ENCODE results near the gene CAMK1D.

CAMK1D gene

DNA sequence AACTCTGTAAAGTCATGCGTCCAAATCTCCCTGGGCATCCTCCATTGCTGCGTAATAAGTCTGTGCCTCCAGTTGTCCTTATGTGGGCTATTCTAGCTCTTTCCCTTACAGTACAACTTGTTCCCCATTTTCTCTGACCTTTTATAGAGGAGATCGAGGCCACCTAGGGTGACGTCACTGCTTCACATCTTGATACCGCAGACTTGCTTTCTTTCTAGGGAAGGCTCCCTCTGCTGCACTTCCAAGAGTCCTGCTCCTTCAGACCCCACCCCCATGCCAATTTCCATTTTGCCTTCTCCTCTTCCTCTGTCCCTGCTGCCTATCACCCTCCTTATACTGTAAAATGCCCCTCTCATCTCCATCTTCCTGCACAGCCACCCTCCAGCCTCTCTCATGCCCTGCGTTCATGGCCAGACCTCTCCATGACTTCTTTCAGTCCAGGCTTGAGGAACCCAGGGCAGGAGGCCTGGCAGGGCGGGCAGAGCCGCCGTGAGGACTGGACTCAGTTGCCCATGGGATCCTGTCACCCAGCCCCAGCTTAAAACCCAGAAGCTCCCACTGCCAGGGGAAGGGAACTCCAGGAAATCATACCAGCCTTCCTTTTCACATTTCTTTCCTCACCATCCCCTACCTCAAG is 57.5 kb downstream of the CAMK1D start:
- Histone ChIP-seq H3K4me3 (no peak overlapping the region), H3K4me2 (no peak overlapping the region), H3K9ac (no peak overlapping the region), H3K27me3 (no peaks in the 10 kb centered on the region), H3K9me3 (replicated peaks in 1 of 11) (peaks cover 0 to 18% (median 9%) of the 10 kb centered on the region in 11 experiments; a peak in 10 of 22 replicates), H3K4me1 (peaks cover 0 to 20% (median 12%) of the 10 kb centered on the region in 10 experiments; a peak in 14 of 20 replicates), H4K20me1 (peaks cover 0 to 14% (median 0%) of the 10 kb centered on the region in 11 experiments; a peak in 7 of 22 replicates), H3K36me3 (peaks cover 2 to 28% (median 12%) of the 10 kb centered on the region in 11 experiments; a peak in 13 of 22 replicates), H3K27ac (no peak overlapping the region)
- TF ChIP-seq Cebpa-rat (IDR thresholded peaks at IDR 0.05), result no peak

DNA sequence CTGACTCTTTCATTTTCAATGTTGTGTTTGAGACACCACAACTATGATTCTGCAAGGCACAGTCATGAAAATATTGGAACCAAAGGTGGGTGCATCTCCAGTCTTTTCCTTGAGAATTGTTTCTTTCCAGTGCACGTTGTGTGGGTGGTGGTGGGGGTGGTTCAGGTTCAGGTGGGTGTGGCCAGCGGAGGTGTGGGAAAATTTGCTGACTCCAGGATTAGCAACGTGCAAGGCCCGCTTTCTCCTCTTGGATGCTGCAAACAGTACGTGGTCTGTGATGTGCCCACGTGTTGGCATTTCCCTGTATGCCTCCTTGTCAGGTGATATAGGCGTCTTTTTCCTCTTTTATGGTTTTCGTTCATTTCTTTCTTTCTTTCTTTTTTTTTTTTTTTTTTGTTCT is 59.1 kb downstream of the CAMK1D start:
- peaks cover 0 to 23% (median 12%) of the 10 kb centered on the region in 10 experiments; a peak in 14 of 20 replicates for H3K4me1 ChIP-seq
- H4K20me1 ChIP-seq, result no peaks in the 10 kb centered on the region
- no peak overlapping the region for H3K4me3 ChIP-seq
- peaks cover 0 to 31% (median 21%) of the 10 kb centered on the region in 11 experiments; a peak in 15 of 22 replicates for H3K9me3 ChIP-seq (replicated peaks in 1 of 11)
- no peak overlapping the region for H3K4me2 ChIP-seq
- H3K27ac ChIP-seq, result no peak overlapping the region
- no peak for TF ChIP-seq Cebpa-rat (IDR thresholded peaks at IDR 0.05)
- no peaks in the 10 kb centered on the region for H3K27me3 ChIP-seq
- H3K9ac ChIP-seq, result no peak overlapping the region
- peaks cover 0 to 26% (median 12%) of the 10 kb centered on the region in 11 experiments; a peak in 13 of 22 replicates for H3K36me3 ChIP-seq

DNA sequence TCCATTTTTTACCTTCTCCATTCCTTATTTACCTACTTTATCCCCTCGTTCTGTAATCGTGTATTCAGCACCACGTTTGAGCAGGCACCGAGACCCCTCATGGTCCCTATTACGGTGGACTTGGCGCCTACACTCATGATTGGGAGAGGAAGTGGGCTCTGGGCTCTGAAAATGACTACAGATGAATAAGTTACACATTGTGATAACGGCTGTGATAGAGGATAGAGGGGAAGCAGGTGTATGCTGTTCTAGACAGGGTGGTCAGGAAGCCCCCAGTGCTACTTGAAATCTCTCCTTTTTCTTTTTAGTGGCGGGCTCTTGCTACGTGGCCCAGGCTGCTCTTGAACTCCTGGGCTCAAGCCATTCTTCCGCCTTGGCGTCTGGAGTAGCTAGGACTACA is 59.8 kb downstream of the CAMK1D start:
- Histone ChIP-seq H3K36me3 (peaks cover 0 to 26% (median 11%) of the 10 kb centered on the region in 11 experiments; a peak in 13 of 22 replicates), H3K27ac (no peak overlapping the region), H3K9me3 (replicated peaks in 1 of 11) (peaks cover 0 to 31% (median 23%) of the 10 kb centered on the region in 11 experiments; a peak in 15 of 22 replicates), H3K9ac (no peak overlapping the region), H3K27me3 (no peaks in the 10 kb centered on the region), H3K4me1 (peaks cover 4 to 20% (median 11%) of the 10 kb centered on the region in 10 experiments; a peak in 16 of 20 replicates), H4K20me1 (no peaks in the 10 kb centered on the region), H3K4me2 (no peak overlapping the region), H3K4me3 (no peak overlapping the region)
- TF ChIP-seq Cebpa-rat (IDR thresholded peaks at IDR 0.05), result no peak

DNA sequence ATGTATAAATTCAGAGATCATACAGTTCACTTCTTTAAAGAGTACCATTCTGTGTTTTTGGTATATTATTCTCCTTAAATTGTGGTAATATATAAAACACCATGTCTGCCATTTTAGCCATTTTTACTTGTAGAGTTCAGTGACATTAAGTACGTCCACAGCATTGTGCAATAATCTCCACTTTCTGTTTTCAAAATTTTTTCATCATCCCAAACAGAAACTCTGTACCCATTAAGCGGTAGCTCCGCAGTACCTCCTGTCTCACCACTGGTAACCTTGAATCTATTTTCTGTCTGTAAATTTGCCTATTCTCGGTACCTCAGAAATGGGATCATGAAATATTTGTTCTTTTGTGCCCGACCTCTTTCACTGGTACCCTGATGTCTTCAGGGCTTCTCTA is 60.3 kb downstream of the CAMK1D start:
- Histone ChIP-seq H3K4me3 (no peak overlapping the region), H3K9me3 (replicated peaks in 1 of 11) (peaks cover 0 to 31% (median 23%) of the 10 kb centered on the region in 11 experiments; a peak in 15 of 22 replicates), H3K27ac (no peak overlapping the region), H3K4me1 (peaks cover 4 to 16% (median 9%) of the 10 kb centered on the region in 10 experiments; a peak in 16 of 20 replicates), H4K20me1 (no peaks in the 10 kb centered on the region), H3K9ac (no peak overlapping the region), H3K4me2 (no peak overlapping the region), H3K36me3 (peaks cover 0 to 26% (median 11%) of the 10 kb centered on the region in 11 experiments; a peak in 13 of 22 replicates), H3K27me3 (no peaks in the 10 kb centered on the region)
- peak in 1 of 11 experiments; percentile 30; a peak in 1 of 22 replicates for TF ChIP-seq Cebpa-rat (IDR thresholded peaks at IDR 0.05)

DNA sequence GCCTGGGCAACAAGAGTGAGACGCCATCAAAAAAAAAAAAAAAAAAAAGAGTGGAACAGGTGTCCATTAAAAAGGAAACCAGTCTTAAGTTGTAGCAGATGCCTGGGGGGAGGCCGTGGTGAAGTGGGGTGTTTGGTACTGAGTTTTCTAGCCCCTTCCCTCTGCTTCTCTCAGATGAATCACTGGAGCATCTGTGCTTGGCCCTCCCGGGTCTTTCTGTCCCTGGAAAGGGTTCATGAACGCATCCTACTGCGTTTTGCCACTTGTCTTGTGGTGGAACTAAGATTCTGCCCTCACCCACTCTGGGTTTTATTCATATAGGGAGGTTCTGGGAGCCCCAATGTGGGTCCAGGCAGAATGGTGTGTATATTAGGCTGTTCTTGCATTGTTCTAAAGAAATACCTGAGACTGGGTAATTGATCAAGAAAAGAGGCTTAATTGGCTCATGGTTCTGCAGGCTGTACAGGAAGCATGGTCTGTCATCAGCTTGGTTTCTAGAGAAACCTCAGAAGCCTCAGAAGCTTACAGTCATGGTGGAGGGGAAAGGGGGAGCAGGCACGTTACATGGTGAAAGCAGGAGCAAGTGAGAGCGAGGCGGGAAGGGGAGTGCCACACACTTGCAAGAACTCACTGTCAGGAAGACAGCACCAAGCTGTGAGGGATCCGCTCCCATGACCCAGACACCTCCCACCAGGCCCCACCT is 63.5 kb downstream of the CAMK1D start:
- TF ChIP-seq Cebpa-rat (IDR thresholded peaks at IDR 0.05), result no peak

DNA sequence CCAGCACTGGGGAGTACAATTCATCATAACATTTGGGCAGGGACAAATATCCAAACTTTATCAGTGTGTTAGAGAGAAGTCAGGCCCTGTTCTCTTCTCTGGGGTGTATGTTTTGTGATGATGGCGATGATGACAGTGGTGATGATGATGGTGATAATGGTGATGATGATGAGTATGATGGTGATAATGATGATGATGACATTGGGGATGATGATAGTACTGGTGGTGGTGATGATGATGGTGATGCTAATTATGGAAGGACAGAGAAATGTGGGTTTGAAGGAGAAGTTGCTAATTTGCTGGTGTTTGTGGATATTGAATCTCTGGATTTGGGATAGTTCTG is 64.0 kb downstream of the CAMK1D start:
- H3K9ac ChIP-seq, result no peak overlapping the region
- TF ChIP-seq Cebpa-rat (IDR thresholded peaks at IDR 0.05), result no peak
- peaks cover 0 to 27% (median 18%) of the 10 kb centered on the region in 11 experiments; a peak in 15 of 22 replicates for H3K9me3 ChIP-seq (replicated peaks in 1 of 11)
- H3K4me3 ChIP-seq, result no peak overlapping the region
- H4K20me1 ChIP-seq, result peaks cover 0 to 21% (median 0%) of the 10 kb centered on the region in 11 experiments; a peak in 7 of 22 replicates
- peaks cover 0 to 22% (median 2%) of the 10 kb centered on the region in 10 experiments; a peak in 4 of 20 replicates for H3K4me1 ChIP-seq
- H3K27me3 ChIP-seq, result no peaks in the 10 kb centered on the region
- peaks cover 0 to 16% (median 7%) of the 10 kb centered on the region in 11 experiments; a peak in 9 of 22 replicates for H3K36me3 ChIP-seq
- no peak overlapping the region for H3K4me2 ChIP-seq
- no peak overlapping the region for H3K27ac ChIP-seq

More for the DNA sequence above, 63.5 kb downstream of the CAMK1D start:
- Histone ChIP-seq H3K4me3 (no peak overlapping the region), H3K36me3 (peaks cover 0 to 20% (median 7%) of the 10 kb centered on the region in 11 experiments; a peak in 9 of 22 replicates), H3K27me3 (no peaks in the 10 kb centered on the region), H3K4me2 (no peak overlapping the region), H3K9ac (no peak overlapping the region), H4K20me1 (peaks cover 0 to 15% (median 0%) of the 10 kb centered on the region in 11 experiments; a peak in 6 of 22 replicates), H3K9me3 (replicated peaks in 1 of 11) (peaks cover 0 to 27% (median 22%) of the 10 kb centered on the region in 11 experiments; a peak in 15 of 22 replicates), H3K27ac (no peak overlapping the region), H3K4me1 (peaks cover 0 to 22% (median 2%) of the 10 kb centered on the region in 10 experiments; a peak in 4 of 20 replicates)

DNA sequence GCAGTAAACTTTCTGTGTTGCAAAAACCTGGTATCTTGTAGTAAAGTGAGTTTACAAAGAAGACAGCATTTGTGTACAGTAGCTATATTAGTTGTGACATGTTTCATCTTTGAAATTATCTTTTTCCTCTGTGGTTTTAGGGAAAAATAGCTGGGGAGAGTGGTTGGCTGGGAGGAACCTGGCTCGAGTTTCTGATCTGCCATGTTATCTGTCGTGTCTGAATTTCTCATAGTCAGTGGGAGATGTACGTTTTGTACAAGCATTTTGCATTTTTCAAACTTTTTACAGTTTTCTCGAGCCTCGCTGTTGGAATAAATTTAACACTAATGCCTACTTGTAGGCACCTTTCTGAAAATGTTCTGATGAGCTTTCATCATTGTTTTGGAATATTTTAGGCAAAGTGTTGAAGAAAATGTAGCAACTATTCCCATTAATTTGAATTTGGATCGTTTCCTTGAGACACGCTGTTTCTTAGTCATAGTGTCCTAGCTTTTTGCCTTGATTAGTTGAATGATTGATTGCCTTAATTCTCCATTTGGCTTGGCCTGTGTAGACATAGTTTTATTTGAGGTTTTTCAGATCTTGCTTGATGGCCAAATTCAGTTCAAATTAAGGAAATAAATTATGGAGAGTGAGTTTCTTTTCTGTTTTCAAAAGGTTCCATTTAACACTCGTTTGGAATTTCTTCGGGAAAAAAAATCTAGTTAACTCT is 65.1 kb downstream of the CAMK1D start:
- Histone ChIP-seq H3K36me3 (peaks cover 0 to 10% (median 5%) of the 10 kb centered on the region in 11 experiments; a peak in 8 of 22 replicates), H3K4me2 (peak overlapping the region in 1 of 11 experiments; percentile 28; a peak in 1 of 22 replicates), H3K27ac (no peak overlapping the region), H3K4me3 (no peak overlapping the region), H3K4me1 (peaks cover 3 to 31% (median 7%) of the 10 kb centered on the region in 10 experiments; a peak in 15 of 20 replicates), H3K9ac (no peak overlapping the region), H4K20me1 (peaks cover 0 to 31% (median 4%) of the 10 kb centered on the region in 11 experiments; a peak in 10 of 22 replicates), H3K9me3 (replicated peaks in 1 of 11) (peaks cover 0 to 24% (median 16%) of the 10 kb centered on the region in 11 experiments; a peak in 14 of 22 replicates), H3K27me3 (no peaks in the 10 kb centered on the region)
- TF ChIP-seq Cebpa-rat (IDR thresholded peaks at IDR 0.05), result no peak

DNA sequence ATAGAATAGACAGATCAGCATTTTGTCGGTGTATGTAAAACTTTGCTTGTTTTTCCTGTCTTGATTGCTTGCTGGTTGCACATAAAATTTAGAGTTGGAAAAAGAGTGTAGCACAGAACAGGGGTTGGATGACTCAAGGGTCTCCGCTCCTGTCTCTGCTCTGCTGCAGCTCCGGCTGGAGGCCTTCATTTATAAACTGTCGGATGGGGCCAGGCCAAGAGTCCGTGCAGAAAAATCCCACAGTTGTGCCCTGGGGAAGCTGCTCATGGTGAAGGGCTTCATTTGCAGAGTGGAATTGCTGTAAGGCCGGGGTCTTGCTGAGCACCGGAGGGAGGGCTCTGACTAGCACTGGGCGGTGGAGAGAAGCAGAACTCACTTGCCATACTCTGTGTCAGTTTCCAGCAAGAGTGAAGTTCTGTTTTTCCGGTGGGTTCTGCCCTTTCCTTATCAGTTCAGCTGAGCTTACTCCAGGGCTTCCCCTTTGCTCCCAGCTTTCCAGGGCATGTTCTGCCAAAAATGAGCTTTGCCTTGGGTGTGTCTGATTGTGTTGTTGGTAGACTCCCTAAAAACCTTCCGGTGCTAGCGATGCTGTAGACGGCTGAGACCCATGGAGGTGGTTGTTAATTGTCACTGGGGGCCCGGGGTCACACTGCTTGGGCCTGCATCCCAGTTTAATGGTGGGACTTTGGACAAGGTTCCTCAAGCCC is 67.2 kb downstream of the CAMK1D start:
- Histone ChIP-seq H3K27me3 (no peaks in the 10 kb centered on the region), H3K4me1 (peaks cover 7 to 37% (median 11%) of the 10 kb centered on the region in 10 experiments; a peak in 15 of 20 replicates), H3K4me2 (peak overlapping the region in 2 of 11 experiments; percentile 34 to 70; a peak in 4 of 22 replicates), H4K20me1 (peaks cover 0 to 51% (median 4%) of the 10 kb centered on the region in 11 experiments; a peak in 11 of 22 replicates), H3K9me3 (replicated peaks in 1 of 11) (peaks cover 0 to 18% (median 14%) of the 10 kb centered on the region in 11 experiments; a peak in 13 of 22 replicates), H3K4me3 (no peak overlapping the region), H3K27ac (no peak overlapping the region), H3K9ac (no peak overlapping the region), H3K36me3 (peaks cover 0 to 9% (median 0%) of the 10 kb centered on the region in 11 experiments; a peak in 5 of 22 replicates)
- TF ChIP-seq Cebpa-rat (IDR thresholded peaks at IDR 0.05), result no peak
